GM18508 (cell line): ENCODE results near the gene SHLD1.
"Not testable (repeated sequence)": the region's sequence is repeated elsewhere in the genome, so short reads cannot be mapped to it uniquely, and the experiment has no call there.

Experiments used
- ATAC-seq: cut with Tn5 transposase; IDR thresholded peaks from one replicate; pipeline ENCODE4 v1.9.1; 2021; ENCODE audit warnings: moderate number of reproducible peaks; ENCODE audit not compliant: insufficient read depth, unreplicated experiment

SHLD1 gene

GRCh38 chr20:5749952-5750779, at the start of gene SHLD1:
TSS of gene SHLD1 (plus strand) at chr20:5750401. CDS start at chr20:5772866, 22,465 bp downstream.
- no peak for ATAC-seq

- not testable (repeated sequence) for ATAC-seq
Observed at GRCh38 chr20:5702339-5702738, 47.9 kb upstream of the SHLD1 start.

- ATAC-seq, result no peak
Observed at GRCh38 chr20:5703681-5704101, 46.5 kb upstream of the SHLD1 start.

- no peak for ATAC-seq
Observed at GRCh38 chr20:5705827-5706226, 44.4 kb upstream of the SHLD1 start.

- ATAC-seq, result no peak
Observed at GRCh38 chr20:5706797-5707196, 43.4 kb upstream of the SHLD1 start.

- ATAC-seq, result no peak
Observed at GRCh38 chr20:5710551-5710950, 39.6 kb upstream of the SHLD1 start.

- no peak for ATAC-seq
Observed at GRCh38 chr20:5714261-5715041, 35.8 kb upstream of the SHLD1 start.

- no peak for ATAC-seq
Observed at GRCh38 chr20:5715071-5715841, 34.9 kb upstream of the SHLD1 start.

GRCh38 chr20:5716953-5717352, 33.2 kb upstream of the SHLD1 start:
- no peak for ATAC-seq

- ATAC-seq, result no peak
Observed at GRCh38 chr20:5718896-5719595, 31.2 kb upstream of the SHLD1 start.

GRCh38 chr20:5719861-5720403, 30.3 kb upstream of the SHLD1 start:
- no peak for ATAC-seq

GRCh38 chr20:5720696-5721095, 29.5 kb upstream of the SHLD1 start:
- ATAC-seq, result no peak

- not testable (repeated sequence) for ATAC-seq
Observed at GRCh38 chr20:5721356-5721755, 28.8 kb upstream of the SHLD1 start.

GRCh38 chr20:5722927-5723326, 27.3 kb upstream of the SHLD1 start:
- ATAC-seq, result no peak

- not testable (repeated sequence) for ATAC-seq
Observed at GRCh38 chr20:5725183-5725463, 25.1 kb upstream of the SHLD1 start.

- no peak for ATAC-seq
Observed at GRCh38 chr20:5727018-5727515, 23.1 kb upstream of the SHLD1 start.

- no peak for ATAC-seq
Observed at GRCh38 chr20:5729348-5729747, 20.9 kb upstream of the SHLD1 start.

- no peak for ATAC-seq
Observed at GRCh38 chr20:5730131-5730530, 20.1 kb upstream of the SHLD1 start.

- no peak for ATAC-seq
Observed at GRCh38 chr20:5731753-5732366, 18.3 kb upstream of the SHLD1 start.
